Muscle layer of colon (tissue), 2 donors: ENCODE results near the gene ADGRB3.
"Not testable (repeated sequence)": the region's sequence is repeated elsewhere in the genome, so short reads cannot be mapped to it uniquely, and the experiment has no call there.

ENCODE experiments used
- H3K27ac ChIP-seq: one replicate; pipeline ENCODE4 v1.7.0; 2013; ENCODE audit warnings: low read depth, mild to moderate bottlenecking, low read length, moderate library complexity
- H3K27me3 ChIP-seq, 2 donors: one replicate each; pipeline ENCODE4 v1.7.0; 2013; ENCODE audit warnings: low read length in 2 of 2, mild to moderate bottlenecking in 2 of 2; ENCODE audit not compliant: insufficient read depth in 2 of 2, control insufficient read depth in 1 of 2
- H3K36me3 ChIP-seq: one replicate; pipeline ENCODE4 v1.7.0; 2013; ENCODE audit warnings: mild to moderate bottlenecking, low read length; ENCODE audit not compliant: insufficient read depth
- H3K4me1 ChIP-seq: one replicate; pipeline ENCODE4 v1.7.0; 2013; ENCODE audit warnings: mild to moderate bottlenecking, low read length; ENCODE audit not compliant: insufficient read depth
- H3K4me3 ChIP-seq, 2 donors: one replicate each; pipeline ENCODE4 v1.7.0; 2013; ENCODE audit warnings: low read length in 2 of 2, low read depth in 1 of 2, mild to moderate bottlenecking in 1 of 2, moderate library complexity in 1 of 2
- H3K9ac ChIP-seq: one replicate; pipeline ENCODE4 v1.7.0; 2013; ENCODE audit warnings: low read length
- H3K9me3 ChIP-seq: one replicate; pipeline ENCODE4 v1.7.0; 2013; ENCODE audit warnings: mild to moderate bottlenecking, low read length
- donor health status: abdominal sarcoma.
- donor health status: Adenocarcinoma of cecum.

ADGRB3 gene

GRCh38 chr6:69105288-69105687 is 470.2 kb downstream of the ADGRB3 start:
- Histone ChIP-seq H3K27me3 (no peaks in the 10 kb centered on the region), H3K36me3 (no peaks in the 10 kb centered on the region), H3K9ac (no peak overlapping the region), H3K27ac (no peak overlapping the region), H3K4me1 (no peaks in the 10 kb centered on the region), H3K4me3 (no peak overlapping the region), H3K9me3 (no peaks in the 10 kb centered on the region)

GRCh38 chr6:69106511-69106910 is 471.4 kb downstream of the ADGRB3 start:
- Histone ChIP-seq H3K4me3 (no peak overlapping the region), H3K27me3 (no peaks in the 10 kb centered on the region), H3K27ac (no peak overlapping the region), H3K4me1 (no peaks in the 10 kb centered on the region), H3K9ac (no peak overlapping the region), H3K9me3 (no peaks in the 10 kb centered on the region), H3K36me3 (no peaks in the 10 kb centered on the region)

GRCh38 chr6:69111301-69111700 is 476.2 kb downstream of the ADGRB3 start:
- H3K27ac ChIP-seq: no peak overlapping the region
- H3K9ac ChIP-seq: no peak overlapping the region
- no peaks in the 10 kb centered on the region for H3K9me3 ChIP-seq
- H3K4me1 ChIP-seq: no peaks in the 10 kb centered on the region
- H3K4me3 ChIP-seq: no peak overlapping the region
- H3K27me3 ChIP-seq: no peaks in the 10 kb centered on the region
- no peaks in the 10 kb centered on the region for H3K36me3 ChIP-seq

- H3K27ac ChIP-seq: no peak overlapping the region
- H3K9ac ChIP-seq: no peak overlapping the region
- H3K27me3 ChIP-seq: no peaks in the 10 kb centered on the region
- H3K4me3 ChIP-seq: no peak overlapping the region
- no peaks in the 10 kb centered on the region for H3K36me3 ChIP-seq
- no peaks in the 10 kb centered on the region for H3K4me1 ChIP-seq
- H3K9me3 ChIP-seq: no peaks in the 10 kb centered on the region
Measured at GRCh38 chr6:69116658-69117057, 481.6 kb downstream of the ADGRB3 start.

GRCh38 chr6:69121461-69122406 is 486.7 kb downstream of the ADGRB3 start:
- not testable (repeated sequence) for H3K27ac ChIP-seq, H3K36me3 ChIP-seq, H3K27me3 ChIP-seq, H3K9ac ChIP-seq, H3K9me3 ChIP-seq, H3K4me3 ChIP-seq, H3K4me1 ChIP-seq

GRCh38 chr6:69122407-69122773 is 487.3 kb downstream of the ADGRB3 start:
- no peaks in the 10 kb centered on the region for H3K27me3 ChIP-seq
- no peak overlapping the region for H3K27ac ChIP-seq
- no peaks in the 10 kb centered on the region for H3K9me3 ChIP-seq
- no peak overlapping the region for H3K9ac ChIP-seq
- no peaks in the 10 kb centered on the region for H3K36me3 ChIP-seq
- no peaks in the 10 kb centered on the region for H3K4me1 ChIP-seq
- H3K4me3 ChIP-seq: no peak overlapping the region

- Histone ChIP-seq H3K9ac (no peak overlapping the region), H3K4me1 (no peaks in the 10 kb centered on the region), H3K9me3 (no peaks in the 10 kb centered on the region), H3K27ac (no peak overlapping the region), H3K4me3 (no peak overlapping the region), H3K36me3 (no peaks in the 10 kb centered on the region), H3K27me3 (no peaks in the 10 kb centered on the region)
Measured at GRCh38 chr6:69128411-69128810, 493.3 kb downstream of the ADGRB3 start.

- no peaks in the 10 kb centered on the region for H3K4me1 ChIP-seq
- H3K36me3 ChIP-seq: no peaks in the 10 kb centered on the region
- no peak overlapping the region for H3K27ac ChIP-seq
- H3K4me3 ChIP-seq: no peak overlapping the region
- no peak overlapping the region for H3K9ac ChIP-seq
- no peaks in the 10 kb centered on the region for H3K9me3 ChIP-seq
- H3K27me3 ChIP-seq: no peaks in the 10 kb centered on the region
Measured at GRCh38 chr6:69129046-69129445, 494.0 kb downstream of the ADGRB3 start.

GRCh38 chr6:69135927-69136326 is 500.8 kb downstream of the ADGRB3 start:
- Histone ChIP-seq H3K4me3 (no peak overlapping the region), H3K9ac (no peak overlapping the region), H3K9me3 (no peaks in the 10 kb centered on the region), H3K27ac (no peak overlapping the region), H3K27me3 (no peaks in the 10 kb centered on the region), H3K4me1 (no peaks in the 10 kb centered on the region), H3K36me3 (no peaks in the 10 kb centered on the region)

- Histone ChIP-seq H3K9ac (no peak overlapping the region), H3K27me3 (no peaks in the 10 kb centered on the region), H3K4me3 (no peak overlapping the region), H3K27ac (no peak overlapping the region), H3K9me3 (no peaks in the 10 kb centered on the region), H3K36me3 (no peaks in the 10 kb centered on the region), H3K4me1 (no peaks in the 10 kb centered on the region)
Measured at GRCh38 chr6:69138148-69138547, 503.1 kb downstream of the ADGRB3 start.

- Histone ChIP-seq H3K4me3 (no peak overlapping the region), H3K9me3 (no peaks in the 10 kb centered on the region), H3K36me3 (no peaks in the 10 kb centered on the region), H3K4me1 (no peaks in the 10 kb centered on the region), H3K27me3 (no peaks in the 10 kb centered on the region), H3K9ac (no peak overlapping the region), H3K27ac (no peak overlapping the region)
Measured at GRCh38 chr6:69138893-69139494, 503.9 kb downstream of the ADGRB3 start.

GRCh38 chr6:69145062-69145461 is 510.0 kb downstream of the ADGRB3 start:
- Histone ChIP-seq H3K27ac (no peak overlapping the region), H3K4me3 (no peak overlapping the region), H3K9ac (no peak overlapping the region), H3K9me3 (no peaks in the 10 kb centered on the region), H3K4me1 (no peaks in the 10 kb centered on the region), H3K36me3 (no peaks in the 10 kb centered on the region), H3K27me3 (no peaks in the 10 kb centered on the region)
